AML-193 (cell line): ENCODE measurements around the gene LSAMP.

Source experiments
- DNase-seq, 2 experiments: peaks; one replicate each; lab custom pipeline; 2025; lab: John Stamatoyannopoulos, UW

The LSAMP gene

DNA sequence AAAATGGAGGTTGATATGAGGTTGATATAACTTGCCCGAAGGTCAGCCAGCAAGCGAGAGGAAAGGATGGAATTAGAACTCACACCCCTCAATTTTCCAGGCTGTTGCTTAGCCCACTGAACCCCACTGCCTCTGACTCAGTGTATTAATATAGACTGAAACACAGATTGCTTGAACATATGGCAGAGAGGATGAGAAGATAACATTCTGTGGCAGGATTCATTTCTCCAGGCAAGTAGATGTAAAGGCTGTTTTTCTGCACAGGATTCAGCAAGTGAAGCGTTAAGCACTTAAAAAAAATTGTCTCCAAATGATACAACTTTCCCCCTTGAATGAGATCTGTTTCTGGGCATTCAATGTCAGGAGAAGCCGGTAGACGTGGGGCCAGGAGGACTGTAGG lies 486.8 kb downstream of the LSAMP start:
- no peak for DNase-seq

DNA sequence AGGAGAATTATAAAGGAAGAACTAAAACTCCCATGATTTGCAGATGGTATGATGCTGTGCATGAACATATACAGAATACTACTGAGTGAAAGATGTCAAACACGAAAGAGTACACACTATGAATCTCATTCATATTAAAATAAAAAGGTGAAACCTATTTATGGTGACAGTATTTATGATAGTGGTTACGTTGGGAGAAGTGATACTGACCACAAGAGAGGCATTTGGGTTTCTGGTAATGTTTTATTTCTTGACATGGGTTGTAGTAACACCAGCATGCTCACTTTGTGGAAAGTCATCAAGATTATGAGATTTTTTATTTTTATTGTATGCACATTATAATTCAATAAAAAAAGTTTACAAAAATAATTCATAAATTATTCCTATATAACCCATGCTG lies 498.0 kb downstream of the LSAMP start:
- no peak for DNase-seq

DNA sequence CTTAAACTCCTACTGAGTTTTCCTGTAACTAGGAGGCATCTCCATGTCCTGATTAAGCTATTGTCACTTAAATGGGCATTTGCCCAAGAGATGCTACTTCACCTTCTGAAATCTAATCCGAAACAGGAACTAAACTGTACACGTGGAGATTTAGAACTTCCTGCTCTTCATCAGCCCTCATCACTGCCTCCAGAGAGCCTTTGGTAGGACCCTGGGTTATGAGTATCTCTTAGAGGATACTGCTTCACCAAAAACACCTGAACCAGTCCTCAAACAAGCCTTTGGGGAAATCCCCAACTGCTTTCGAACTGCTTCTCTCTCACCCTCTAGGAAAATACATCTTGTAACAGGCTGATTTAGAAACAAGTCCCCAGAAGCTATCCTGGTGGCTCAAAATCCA lies 501.7 kb downstream of the LSAMP start:
- no peak for DNase-seq

GRCh38 chr3:115937054-115937453 lies 508.2 kb downstream of the LSAMP start:
- peak; percentile 8 to 26 for DNase-seq

- DNase-seq: no peak
Observed at GRCh38 chr3:115932807-115933206, 512.5 kb downstream of the LSAMP start.

- DNase-seq: no peak
Observed at GRCh38 chr3:115931581-115931980, 513.7 kb downstream of the LSAMP start.

DNA sequence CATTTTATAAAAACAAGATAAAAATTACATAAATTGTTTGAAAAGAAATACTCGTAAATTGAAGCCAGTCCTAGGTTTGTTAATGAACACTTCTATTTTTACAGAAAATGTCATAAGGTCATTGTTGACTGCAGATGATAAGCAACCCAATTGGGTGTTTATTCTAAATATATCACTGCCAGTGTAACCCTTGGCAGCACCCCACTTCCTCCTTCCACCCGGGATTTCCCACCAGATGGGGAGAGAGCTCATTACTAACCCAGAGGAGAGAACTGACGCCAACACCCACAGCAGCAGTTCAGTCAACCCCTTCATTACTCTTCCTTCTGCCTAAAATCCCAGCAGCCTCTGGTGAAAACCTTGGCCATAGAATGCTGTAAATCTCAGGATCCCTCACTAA lies 514.4 kb downstream of the LSAMP start:
- DNase-seq: no peak

DNA sequence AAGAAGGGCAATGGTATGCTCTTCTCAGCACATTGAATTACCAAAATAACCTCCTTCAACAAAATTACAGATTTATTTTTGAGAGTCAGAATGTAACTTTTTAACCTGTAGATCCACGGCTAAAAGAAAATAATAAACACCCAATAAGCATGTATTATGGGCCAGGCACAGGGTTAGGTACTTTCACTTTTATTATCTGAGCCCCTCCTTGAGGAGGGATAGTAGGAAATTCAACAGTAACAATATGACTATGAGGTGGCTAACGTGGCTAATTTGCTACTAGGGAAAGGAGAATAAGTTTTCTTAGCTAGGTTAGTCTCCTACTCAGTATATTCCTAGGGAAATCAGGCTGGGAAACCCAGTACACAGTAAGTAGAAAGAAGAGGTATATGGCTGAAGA lies 515.1 kb downstream of the LSAMP start:
- DNase-seq: no peak

- DNase-seq: no peak
Observed at GRCh38 chr3:115928376-115928775, 516.9 kb downstream of the LSAMP start.

- DNase-seq: no peak
Observed at GRCh38 chr3:115927197-115927596, 518.1 kb downstream of the LSAMP start.

- DNase-seq: peak in 1 of 2 experiments; percentile 17
Observed at GRCh38 chr3:115922681-115923347, 522.5 kb downstream of the LSAMP start.

DNA sequence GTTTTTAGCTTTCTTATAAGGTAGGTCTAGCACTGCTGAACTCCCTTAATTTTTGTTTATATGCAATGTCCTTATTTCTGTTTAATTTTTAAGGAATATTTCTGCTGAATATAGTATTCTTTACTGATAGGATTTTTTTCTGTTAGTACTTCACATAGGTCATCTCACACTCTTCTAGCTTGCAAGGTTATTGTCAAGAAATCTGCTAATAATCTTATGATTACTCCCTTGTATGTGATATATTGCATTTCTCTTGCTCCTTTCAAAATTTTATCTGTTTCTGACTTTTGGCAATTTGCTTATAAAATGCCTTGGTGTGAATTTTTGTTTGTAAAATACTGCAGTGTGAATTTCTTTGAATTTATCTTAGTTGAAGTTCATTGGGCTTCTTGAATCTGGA lies 523.6 kb downstream of the LSAMP start:
- no peak for DNase-seq

GRCh38 chr3:115918900-115919299 lies 526.4 kb downstream of the LSAMP start:
- DNase-seq: no peak

- DNase-seq: no peak
Observed at GRCh38 chr3:115916866-115917265, 528.4 kb downstream of the LSAMP start.

GRCh38 chr3:115915061-115915460 lies 530.2 kb downstream of the LSAMP start:
- no peak for DNase-seq

GRCh38 chr3:115913069-115913686 lies 532.1 kb downstream of the LSAMP start:
- peak in 1 of 2 experiments; percentile 39 for DNase-seq

GRCh38 chr3:115912372-115912771 lies 532.9 kb downstream of the LSAMP start:
- no peak for DNase-seq

DNA sequence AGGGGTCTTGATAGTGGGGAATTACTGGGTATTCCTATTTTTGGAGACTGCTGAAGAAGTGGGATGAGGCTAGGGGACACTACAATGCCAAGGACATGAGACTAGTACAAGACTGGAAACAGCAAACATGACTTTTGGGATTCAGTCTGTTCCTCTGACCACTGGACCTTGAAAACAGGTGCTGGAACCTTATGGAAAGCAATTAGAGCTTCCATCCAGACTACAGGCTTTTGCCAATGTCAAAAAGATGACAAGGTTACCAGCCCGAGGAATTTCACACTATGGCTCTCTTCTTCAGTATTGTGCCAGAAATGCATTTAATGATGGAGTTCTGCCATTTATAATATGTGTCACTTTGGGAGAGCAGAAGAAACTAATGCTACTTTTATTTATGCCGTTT lies 539.4 kb downstream of the LSAMP start:
- no peak for DNase-seq

DNA sequence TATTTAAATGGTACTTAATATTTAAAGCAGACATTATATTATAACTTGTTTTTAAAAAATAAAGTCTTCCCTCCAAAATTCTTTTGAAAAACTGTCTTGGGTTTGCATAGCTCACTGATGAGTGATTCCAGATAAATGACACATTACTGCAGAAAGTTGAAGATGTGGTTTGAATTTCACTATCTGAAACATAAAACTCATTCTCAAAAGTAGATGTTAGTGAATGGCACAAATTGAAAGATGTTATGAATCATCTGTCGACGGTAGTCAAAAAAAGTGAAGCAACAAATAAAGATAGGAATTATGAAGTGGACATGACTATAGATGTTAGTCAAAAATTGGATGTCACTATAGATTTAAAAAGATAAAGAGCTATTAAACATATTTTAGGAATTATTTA lies 541.4 kb downstream of the LSAMP start:
- DNase-seq: no peak

DNA sequence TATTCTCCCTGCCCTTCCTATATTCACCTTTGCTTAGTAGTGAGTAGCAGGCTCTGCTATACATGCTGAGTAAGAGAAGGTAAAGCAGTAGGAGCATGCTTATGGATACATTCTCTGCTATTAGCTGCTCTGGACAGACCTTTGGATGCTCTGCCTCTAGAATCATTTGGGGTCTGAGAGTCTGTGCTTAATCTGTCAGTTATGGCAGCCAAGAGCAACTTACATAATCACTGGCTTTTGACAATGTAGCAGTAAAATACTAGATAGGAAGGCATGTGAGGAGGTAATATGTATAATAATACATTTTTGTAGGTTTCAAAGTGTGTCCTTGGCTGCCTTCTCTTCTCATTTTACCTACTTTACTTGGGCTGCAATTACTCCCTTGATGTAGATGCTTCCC lies 544.3 kb downstream of the LSAMP start:
- DNase-seq: no peak

DNA sequence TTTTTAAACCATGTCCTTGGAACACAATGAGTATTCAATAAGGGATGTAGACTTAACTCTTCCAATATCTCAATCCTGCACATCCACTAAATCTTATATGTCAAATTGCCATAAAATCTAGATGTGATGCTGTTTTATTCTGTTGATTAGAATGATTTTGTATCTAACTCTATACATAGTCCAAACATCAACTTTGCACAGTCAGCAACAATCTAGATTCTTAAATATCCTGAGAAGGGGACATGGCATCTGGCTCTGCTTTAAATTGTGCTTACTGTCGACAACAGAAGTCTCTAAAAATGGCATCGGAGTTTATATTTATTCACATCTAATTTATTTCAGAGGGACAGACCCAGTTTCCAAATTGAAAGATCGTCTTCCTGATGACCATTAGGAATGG lies 545.8 kb downstream of the LSAMP start:
- no peak for DNase-seq

DNA sequence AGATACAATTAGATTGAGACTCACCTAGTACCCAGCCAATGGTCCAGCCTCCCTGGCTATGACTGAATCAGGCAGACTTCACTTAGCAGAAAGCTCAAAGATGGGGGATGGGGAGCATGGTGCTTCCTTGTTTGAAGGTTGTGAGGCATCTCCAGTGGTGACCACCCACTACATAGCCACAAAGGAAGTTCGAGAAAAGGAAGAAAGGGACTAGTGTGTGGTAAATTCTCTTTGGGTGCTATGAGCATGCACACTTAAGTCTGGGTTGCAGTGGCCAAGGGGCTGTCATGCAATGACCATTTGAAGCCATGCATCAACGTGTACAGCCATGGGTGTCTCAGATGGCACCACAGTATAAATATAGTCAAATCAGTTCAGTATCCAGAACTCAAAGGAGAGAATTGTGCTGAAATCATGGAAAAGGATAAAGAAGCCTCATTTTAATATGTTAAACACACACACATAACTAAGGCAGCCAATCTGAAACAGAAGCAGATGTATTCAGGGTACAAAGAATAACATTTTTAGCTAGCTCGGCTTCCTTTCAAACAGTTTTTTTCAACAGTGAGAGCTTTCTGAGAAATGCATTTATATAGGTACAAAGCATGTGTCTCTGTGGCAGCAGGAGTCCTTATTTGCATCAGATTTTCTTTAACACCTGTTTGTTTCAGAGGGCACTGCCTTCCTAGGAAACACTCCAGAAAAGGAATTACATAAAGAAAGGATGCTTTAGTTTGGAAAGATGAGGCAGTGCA lies 546.5 kb downstream of the LSAMP start:
- DNase-seq: no peak

DNA sequence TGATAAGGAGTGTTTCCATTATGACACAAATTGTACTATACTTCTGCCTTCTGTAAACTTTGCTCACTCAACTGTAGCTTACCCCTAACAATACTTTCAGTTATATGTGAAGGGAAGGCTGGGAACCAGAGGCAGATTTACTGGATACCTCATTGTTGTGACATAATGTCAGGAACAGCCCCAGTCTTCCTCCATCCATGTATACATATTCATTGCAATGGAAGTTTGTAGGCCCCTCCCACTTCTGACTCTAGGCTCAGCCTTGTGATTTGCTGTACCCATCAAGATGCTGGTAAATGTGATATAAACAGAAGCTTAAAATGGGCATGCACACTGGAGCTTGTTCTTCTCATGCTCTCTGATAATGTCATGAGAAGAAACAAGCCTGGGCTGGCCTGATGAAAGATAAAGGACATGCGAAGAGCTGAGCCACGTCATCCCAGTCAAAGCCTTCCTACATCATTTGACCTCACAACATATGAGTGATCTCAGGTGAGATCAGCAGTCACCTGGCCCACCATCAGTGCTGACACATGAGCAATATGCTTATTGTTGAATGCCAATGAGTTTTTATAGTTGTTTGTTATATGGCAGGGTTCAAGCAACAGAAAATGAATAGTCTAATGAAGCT lies 554.2 kb downstream of the LSAMP start:
- DNase-seq: no peak
